Measurements from ENCODE around the gene NADSYN1.

NADSYN1 gene

DNA sequence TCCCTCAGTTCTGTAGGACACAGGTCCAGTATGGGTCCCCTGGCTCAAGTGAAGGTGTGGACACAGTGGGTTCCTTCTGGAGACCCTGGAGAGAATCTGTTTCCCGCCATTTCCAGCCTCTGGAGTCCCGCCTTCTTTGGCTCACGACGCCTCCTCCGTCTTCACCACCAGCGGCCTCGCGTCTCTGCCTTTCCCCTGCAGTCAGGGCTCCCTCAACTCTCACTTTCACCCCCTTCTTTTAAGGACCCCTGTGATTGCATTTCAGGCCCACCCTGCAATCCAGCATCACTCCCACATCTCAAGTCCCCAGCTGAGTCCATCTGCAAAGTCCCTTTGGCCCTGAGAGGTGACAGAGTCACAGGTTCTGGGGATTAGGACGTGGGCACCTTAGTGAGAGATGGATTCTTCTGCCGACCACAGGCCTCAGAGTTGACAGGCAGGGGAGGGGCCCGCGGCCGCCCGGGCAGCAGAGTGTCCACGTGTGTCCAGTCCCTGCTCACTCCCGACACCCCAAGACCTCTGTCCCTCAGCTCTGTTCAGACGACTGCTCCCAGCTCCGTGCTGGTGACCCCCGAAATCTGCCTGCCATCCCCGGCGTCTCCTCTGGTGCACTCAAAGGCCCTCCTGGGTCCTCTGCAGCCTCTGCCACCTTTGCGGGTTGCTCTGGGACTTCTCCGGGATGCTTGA, 37.2 kb downstream of the NADSYN1 start:
- Mint-ChIP-seq H3K27me3 (ENCODE audit: low read depth) (no peaks in the 10 kb centered on the region), H3K27ac (no peak overlapping the region), H3K4me3 (no peak overlapping the region), H3K9me3 (no peaks in the 10 kb centered on the region), H3K36me3 (ENCODE audit: low read depth) (peaks cover 58% of the 10 kb centered on the region), H3K4me1 (peaks cover 20% of the 10 kb centered on the region)
- TF ChIP-seq, protein P1, sequence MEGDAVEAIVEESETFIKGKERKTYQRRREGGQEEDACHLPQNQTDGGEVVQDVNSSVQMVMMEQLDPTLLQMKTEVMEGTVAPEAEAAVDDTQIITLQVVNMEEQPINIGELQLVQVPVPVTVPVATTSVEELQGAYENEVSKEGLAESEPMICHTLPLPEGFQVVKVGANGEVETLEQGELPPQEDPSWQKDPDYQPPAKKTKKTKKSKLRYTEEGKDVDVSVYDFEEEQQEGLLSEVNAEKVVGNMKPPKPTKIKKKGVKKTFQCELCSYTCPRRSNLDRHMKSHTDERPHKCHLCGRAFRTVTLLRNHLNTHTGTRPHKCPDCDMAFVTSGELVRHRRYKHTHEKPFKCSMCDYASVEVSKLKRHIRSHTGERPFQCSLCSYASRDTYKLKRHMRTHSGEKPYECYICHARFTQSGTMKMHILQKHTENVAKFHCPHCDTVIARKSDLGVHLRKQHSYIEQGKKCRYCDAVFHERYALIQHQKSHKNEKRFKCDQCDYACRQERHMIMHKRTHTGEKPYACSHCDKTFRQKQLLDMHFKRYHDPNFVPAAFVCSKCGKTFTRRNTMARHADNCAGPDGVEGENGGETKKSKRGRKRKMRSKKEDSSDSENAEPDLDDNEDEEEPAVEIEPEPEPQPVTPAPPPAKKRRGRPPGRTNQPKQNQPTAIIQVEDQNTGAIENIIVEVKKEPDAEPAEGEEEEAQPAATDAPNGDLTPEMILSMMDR (IDR thresholded peaks at IDR 0.05; ENCODE audit: unreplicated experiment in 3 of 3) = no peak

DNA sequence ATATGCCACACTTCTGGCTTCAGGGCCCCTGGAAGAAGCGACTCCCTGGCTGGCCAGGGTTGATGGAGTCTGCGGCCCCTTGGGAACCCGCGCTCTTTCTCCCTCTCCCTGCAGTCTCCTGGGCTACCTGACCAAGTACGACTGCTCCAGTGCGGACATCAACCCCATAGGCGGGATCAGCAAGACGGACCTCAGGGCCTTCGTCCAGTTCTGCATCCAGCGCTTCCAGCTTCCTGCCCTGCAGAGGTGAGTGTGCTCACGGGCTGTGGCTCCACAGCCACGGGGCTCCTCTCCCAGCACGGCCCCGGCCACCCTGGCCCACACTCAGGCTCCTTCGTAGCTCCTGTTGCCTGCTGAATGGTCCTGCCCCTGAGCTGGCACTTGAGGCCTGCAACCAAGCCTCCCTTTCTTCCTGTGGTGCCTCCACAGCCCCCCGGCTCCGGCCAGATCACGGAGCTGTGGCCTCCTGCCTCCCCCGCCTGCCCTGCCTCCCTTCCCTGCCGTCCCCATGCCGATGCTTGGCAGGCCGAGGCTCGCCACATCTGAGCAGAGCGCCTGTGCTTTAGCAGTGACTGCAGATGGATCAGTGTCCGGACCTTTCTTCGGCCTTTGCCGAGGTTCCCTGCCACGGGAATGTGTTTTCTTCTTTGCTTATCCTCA, 37.9 kb downstream of the NADSYN1 start:
- Mint-ChIP-seq H3K27ac (no peak overlapping the region), H3K27me3 (ENCODE audit: low read depth) (no peaks in the 10 kb centered on the region), H3K4me1 (peaks cover 20% of the 10 kb centered on the region), H3K4me3 (no peak overlapping the region), H3K9me3 (no peaks in the 10 kb centered on the region), H3K36me3 (ENCODE audit: low read depth) (peaks cover 58% of the 10 kb centered on the region)
- TF ChIP-seq, protein P1 (IDR thresholded peaks at IDR 0.05; ENCODE audit: unreplicated experiment in 3 of 3) = no peak

DNA sequence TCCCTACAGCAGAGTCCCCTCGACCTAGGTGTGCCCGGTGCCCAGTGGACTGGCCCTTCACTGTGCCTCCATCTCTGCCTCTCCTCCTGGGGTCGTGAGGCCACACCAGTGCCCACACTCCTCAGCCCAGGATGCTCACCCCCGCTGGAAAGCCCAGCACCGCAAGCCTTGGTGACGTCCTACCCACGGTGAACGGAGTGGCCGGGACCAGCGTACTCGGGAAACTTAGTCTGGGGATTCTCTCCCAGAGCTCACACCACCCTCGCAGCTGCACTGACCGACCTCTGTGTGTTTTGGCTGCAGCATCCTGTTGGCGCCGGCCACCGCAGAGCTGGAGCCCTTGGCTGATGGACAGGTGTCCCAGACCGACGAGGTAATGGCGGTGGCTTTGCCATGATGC, 38.5 kb downstream of the NADSYN1 start:
- Mint-ChIP-seq H3K27ac (no peak overlapping the region), H3K9me3 (no peaks in the 10 kb centered on the region), H3K27me3 (ENCODE audit: low read depth) (no peaks in the 10 kb centered on the region), H3K4me3 (no peak overlapping the region), H3K4me1 (peaks cover 20% of the 10 kb centered on the region), H3K36me3 (ENCODE audit: low read depth) (peaks cover 57% of the 10 kb centered on the region)
- TF ChIP-seq, protein P1 (IDR thresholded peaks at IDR 0.05; ENCODE audit: unreplicated experiment in 3 of 3) = no peak

DNA sequence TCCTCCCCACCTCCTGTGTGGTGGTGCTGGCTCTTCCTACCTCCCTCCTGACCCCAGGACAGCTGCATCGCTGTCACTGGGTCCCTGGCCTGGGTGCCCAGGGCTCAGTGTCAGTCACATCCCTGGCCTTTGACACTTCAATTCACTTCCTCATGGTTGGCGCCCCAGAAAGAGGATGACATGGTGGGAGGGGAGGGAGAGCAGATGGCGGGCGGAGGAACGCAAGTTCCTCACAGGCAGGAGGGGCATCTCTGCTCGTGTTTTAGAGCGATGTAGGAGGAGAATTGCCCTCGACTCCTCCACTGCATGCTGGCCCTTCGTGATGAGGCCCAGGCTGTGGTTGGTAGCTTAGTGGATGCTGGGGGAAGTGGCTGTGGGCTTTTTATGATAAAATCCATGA, 38.9 kb downstream of the NADSYN1 start:
- Mint-ChIP-seq H3K27me3 (ENCODE audit: low read depth) (no peaks in the 10 kb centered on the region), H3K9me3 (no peaks in the 10 kb centered on the region), H3K27ac (no peak overlapping the region), H3K4me3 (no peak overlapping the region), H3K4me1 (peaks cover 20% of the 10 kb centered on the region), H3K36me3 (ENCODE audit: low read depth) (peaks cover 59% of the 10 kb centered on the region)
- TF ChIP-seq, protein P1 (IDR thresholded peaks at IDR 0.05; ENCODE audit: unreplicated experiment in 3 of 3) = no peak

DNA sequence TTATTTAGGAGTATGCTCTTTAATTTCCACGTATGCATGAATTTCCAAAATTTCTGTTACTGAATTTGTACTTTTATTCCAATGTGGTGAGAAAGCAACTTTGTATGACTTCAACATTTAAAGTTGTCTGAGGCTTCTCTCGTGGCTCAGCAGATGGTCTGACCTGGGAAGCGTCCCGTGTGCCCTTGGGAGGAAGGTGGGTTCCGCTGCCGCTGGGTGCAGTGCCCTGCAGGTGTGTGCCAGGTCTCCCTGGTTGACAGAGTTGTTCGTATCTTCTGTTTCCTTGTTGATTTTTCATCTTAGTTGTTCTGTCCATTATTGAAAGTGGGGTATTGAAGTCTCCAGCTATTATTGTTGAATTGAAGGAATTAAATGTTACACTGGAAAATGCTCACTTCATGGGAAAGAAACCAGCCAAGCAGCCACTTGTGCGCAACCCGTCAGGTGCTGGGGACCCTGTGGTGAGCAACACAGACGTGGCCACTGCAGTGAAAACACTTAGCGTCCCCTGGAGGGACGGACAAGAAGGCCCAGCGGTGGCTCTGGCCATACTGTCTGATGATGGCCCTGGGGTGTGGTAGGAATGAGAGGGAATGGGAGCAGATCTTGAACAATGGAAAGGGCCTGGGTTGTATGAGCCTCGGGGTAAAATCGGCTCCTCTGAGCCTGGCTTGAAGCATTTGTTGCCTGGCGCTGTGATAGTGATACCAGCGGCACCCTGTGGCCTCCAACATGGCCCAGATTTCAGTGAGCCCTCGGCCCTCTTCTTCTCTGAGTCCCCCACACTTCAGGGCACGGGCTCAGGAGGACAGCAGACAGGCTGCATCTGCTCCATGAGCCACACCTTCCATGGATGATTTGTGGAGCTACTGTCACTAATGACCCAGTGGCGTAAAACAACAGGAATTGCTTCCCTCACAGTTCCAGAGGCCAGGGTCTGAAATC, 42.6 kb downstream of the NADSYN1 start:
- Mint-ChIP-seq H3K27me3 (ENCODE audit: low read depth) (no peaks in the 10 kb centered on the region), H3K4me1 (no peaks in the 10 kb centered on the region), H3K4me3 (no peak overlapping the region), H3K9me3 (no peaks in the 10 kb centered on the region), H3K27ac (no peak overlapping the region), H3K36me3 (ENCODE audit: low read depth) (peaks cover 62% of the 10 kb centered on the region)
- TF ChIP-seq, protein P1 (IDR thresholded peaks at IDR 0.05; ENCODE audit: unreplicated experiment in 3 of 3) = no peak

Measured in nephron (organoid).